Measurements from ENCODE around the gene LRRC28.

GRCh38 chr15:99348412-99348811 is 97.1 kb downstream of the LRRC28 start:
- TF ChIP-seq POLR2AphosphoS5 (IDR thresholded peaks at IDR 0.05; ENCODE audit: insufficient read depth in 1 of 2, low read depth in 1 of 2) (no peak), CTCF (IDR thresholded peaks at IDR 0.05) (no peak)
